Amygdala (tissue), 56 donors: ENCODE measurements around the gene TBC1D24.

ENCODE experiments used
- DNase-seq, 56 donors: peaks; one replicate each; lab custom pipeline; 2025; lab: John Stamatoyannopoulos, UW

Gene TBC1D24

DNA sequence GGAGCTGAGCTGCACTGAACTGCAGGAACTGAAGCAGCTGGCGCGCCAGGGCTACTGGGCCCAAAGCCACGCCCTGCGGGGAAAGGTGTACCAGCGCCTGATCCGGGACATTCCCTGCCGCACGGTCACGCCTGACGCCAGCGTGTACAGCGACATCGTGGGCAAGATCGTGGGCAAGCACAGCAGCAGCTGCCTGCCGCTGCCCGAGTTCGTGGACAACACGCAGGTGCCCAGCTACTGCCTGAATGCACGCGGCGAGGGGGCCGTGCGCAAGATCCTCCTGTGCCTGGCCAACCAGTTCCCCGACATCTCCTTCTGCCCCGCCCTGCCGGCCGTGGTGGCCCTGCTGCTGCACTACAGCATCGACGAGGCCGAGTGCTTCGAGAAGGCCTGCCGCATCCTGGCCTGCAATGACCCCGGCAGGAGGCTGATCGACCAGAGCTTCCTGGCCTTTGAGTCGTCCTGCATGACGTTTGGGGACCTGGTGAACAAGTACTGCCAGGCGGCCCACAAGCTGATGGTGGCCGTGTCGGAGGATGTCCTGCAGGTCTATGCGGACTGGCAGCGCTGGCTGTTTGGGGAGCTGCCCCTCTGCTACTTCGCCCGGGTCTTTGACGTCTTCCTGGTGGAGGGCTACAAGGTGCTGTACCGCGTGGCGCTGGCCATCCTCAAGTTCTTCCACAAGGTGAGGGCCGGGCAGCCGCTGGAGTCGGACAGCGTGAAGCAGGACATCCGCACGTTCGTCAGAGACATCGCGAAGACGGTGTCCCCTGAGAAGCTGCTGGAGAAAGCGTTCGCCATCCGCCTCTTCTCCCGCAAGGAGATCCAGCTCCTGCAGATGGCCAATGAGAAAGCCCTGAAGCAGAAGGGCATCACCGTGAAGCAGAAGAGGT is 21.5 kb downstream of the TBC1D24 start:
- DNase-seq, result no peak

DNA sequence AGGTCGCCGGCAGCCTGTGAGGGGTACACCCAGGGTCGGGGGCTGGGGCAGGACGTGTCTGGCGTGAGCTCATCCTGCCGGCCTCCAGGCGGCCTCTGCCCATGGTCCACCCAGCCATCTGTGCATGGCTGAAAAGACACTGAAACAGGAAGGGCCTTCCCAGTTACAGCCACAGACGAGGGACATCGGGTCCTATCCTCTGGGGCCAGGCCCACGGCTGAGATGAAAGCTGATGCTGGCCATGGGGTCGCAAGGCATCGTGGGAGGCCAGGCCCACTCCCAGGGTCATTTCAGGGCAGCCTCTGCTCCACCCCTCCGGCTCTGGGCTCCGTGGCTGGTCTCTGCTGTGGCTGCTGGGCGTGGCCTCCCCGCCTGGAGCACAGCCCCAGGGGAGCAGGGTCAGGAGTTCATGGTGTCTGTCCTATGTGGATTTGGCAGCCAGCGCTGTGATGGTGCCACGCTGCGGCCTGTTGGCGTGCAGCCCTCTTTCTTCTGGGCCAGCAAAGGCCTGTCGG is 22.2 kb downstream of the TBC1D24 start:
- DNase-seq, result peak in 1 of 56 donors; percentile 32

DNA sequence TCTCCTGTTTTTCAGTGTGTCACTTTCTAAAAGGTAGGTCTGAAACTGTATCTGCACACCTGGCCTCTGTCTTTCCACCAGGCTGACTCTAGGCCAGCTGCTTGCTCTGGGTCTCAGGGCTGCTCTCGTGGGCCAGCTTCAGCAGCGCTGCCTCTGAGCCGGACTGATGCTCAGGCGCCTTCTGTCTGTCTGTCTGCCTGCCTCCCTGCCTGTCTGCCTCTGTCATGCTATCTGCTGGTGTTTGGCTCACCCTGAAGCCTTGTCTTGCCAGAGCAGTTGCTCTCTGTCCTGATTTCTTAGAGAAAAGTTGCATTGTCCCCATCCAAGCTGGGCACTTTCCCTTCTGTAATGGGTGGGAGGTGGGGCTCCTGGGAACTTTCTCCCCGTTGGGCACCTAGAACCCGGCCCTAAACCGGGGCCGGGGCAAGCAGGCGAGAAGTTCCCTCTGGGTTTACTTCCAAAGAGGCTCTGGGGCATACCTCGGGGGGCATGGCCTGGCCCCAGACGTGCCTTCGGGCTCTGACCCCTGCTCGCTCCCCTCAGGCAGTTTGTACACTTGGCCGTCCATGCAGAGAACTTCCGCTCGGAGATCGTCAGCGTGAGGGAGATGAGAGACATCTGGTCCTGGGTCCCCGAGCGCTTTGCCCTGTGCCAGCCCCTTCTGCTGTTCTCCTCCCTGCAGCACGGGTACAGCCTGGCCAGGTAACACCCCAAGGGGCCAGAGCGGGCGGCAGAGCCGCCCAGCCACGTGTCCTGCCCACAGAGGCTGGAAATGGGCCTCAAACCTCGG is 23.0 kb downstream of the TBC1D24 start:
- no peak for DNase-seq

DNA sequence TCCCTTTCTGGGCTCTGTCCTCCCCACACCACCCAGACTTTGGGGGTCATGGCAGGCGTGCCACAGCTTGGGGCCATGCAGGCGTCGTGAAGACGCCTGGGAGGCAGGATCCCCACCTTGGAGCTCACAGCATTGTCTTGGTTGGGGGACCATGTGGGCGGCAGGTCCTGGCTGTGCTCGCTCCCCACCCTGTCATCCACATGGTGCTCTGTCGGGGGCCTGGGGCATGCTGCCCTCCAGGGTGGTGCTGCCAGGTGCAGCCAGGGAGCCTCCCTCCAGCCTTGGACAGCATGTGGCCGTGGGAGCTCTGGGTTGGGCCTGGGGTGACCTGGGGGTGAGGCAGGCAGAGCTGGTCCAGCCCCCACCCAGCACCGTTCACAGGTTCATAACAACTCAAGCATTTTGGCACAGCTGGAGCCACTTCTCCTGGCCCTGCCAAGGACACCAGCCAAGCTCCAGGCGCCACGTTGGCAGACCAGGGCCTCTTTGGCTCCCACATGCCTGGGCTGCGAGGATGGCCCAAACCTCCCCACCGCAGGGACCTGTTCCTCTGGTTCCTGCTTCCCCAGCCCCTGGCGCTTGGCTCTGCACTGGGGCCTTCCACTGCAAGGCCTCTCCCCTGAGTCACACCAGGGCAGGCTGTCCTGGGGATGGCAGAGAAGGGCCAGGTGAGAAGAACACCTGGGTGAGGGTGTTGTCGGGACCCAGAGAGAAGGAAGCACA is 23.8 kb downstream of the TBC1D24 start:
- DNase-seq, result no peak

DNA sequence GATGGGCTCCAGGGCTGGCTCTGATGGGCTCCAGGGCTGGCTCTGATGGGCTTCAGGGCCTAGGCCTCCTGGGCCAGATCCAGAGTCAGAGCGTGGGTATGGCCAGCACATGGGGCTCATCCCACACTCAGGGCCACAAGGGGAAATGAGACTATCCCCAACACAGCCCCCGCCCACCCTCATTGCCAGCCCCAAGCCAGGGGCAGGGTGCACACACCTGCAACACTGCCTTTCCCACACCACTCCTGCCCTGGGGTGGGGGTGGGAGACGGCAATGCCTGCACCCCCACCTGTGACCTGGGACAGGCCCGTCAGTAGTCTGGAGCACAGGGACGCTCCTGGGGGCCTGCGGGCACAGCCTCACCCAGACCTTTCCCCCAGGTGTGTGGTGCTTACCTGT is 24.5 kb downstream of the TBC1D24 start:
- DNase-seq, result no peak

DNA sequence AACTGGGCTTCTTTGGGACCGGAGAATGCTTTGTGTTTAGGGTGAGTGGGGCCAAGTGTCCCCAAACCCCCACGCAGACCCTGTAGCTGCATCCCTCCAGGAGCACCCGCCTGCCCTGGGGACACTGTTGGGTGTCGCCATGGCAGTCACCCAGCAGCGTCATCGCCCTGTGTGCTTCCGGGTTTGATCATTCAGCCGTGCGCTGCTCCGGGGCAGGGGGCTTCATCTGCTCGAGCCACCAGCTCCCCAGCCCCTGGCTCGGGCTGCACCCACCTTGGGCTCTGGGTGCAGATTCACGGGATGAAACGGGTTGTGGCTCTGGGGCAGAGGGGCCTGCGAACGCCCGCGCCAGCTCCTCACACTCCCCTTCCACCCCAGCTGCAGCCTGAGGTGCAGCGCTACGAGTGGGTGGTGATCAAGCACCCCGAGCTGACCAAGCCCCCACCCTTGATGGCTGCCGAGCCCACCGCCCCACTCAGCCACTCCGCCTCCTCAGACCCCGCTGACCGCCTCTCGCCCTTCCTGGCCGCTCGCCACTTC is 25.0 kb downstream of the TBC1D24 start:
- no peak for DNase-seq

DNA sequence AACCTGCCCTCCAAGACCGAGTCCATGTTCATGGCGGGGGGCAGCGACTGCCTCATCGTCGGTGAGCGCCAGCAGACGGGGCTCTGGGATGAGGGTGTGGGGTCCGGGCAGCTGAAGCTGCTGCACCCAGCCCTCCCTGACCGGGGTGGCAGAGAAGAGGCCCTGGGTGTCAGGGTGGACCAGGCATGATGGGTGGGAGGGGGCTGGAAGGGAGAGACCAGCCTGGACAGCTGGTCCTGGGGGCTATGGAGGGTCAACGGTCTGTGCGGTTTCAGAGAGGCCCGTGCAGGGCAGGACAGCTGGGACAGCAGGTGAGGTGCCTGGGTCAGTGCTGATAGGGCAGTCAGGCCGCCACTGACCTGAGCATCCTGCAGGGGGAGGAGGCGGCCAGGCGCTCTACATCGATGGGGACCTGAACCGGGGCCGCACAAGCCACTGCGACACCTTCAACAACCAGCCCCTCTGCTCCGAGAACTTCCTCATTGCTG is 25.5 kb downstream of the TBC1D24 start:
- DNase-seq, result no peak

DNA sequence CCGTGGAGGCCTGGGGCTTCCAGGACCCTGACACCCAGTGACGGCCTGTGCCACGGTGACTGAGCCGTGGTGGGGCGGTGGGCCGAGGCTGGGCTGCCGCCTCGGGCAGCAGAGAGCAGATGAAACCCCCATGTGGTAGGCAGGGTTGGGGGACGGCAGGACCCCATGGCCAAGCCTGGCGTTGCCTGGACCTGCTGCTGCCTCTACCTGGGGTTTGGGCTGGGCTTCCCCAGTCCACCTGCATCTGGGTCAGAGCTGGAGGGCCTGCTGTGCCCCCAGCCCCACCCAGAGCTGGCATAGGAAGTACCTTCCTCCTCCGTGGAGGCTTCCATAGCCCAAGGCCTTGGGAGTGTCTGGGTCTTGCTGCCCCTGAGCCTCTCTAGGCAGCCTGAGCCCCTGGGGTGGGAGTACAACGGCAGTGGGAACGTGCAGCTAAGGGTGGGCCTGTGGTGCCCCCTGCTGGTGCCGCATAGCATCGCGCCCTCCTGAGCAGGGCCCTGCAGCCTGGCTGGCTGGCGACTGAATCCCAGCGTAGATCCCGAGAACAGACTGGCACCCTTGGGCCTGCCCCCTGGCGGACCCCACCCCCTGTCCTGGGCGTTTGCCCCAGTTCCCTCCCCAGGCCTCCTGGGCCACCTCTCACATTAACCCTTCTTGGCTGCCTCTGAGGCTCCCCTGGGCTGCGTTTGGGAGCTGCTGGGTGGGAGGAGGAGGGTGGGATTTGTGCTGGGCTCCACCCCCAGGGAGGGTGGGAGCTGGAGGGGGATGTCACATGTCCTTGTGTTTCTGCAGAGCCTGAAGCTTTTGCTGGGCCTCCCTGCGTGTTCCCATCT is 26.2 kb downstream of the TBC1D24 start:
- DNase-seq, result peak; percentile 53 to 97 (median 87)

DNA sequence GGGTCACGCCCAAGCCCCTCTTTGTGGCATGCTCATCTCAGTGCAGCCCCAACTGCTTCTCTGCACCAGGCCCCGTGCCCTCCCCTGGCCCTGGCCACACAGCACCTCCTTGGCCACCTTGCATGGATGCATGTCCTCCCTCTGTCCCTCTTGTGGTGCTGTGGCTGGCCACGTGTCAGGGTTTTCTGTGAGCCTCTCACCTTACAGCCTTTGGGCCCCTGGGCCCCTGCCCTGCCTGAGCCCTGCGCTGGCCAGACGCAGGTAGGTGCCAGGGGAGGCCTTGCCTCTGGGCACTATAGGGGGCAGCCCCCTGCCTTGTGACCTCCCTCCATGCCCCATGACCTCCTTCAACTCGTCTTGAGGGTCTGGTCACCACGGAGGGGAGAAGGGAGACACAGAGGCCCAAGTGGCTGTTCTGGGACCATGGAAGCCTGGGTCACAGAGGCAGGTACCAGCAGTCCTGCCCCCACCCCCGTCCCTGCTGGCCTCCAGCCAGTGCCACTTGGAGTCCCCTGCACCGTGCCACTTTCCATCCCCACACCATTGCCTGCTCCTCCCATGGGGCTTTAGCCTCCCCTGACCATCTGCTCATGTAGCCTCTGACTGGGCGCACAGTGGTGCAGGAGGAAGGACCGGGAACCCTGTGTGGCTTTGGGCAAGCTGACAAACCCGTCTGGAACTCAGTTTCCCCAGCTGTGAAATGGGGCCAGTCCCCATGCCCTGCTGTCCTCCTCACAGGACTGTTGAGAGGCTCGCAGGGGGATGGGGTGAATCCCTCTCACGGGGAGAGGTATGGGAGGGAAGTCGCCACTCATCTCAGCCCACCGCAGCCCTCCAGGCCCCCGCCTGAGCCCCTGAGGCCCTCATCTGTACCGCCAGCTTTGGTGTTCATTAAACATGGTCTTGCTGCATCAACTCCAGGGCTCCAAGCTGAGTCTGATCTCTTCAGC is 27.3 kb downstream of the TBC1D24 start:
- no peak for DNase-seq

DNA sequence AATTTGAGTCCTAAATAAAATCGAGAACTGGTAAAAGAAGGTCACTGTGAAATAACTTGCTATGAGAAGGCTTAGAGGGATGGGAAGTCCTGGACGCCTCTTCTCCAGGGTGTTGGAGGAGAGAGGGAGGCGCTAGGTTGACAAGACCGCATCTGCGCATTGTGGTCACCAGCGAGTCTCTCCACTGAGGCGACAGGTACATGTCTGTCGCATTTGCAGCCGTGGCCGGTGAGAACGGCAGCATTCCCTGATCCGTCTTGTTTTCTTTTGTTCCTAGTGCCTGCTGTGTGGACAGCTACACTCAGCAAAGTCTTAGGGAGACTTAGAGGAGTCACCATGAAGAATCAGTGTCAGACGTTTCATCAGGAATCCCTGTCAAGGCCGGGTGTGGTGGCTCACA is 30.8 kb downstream of the TBC1D24 start:
- DNase-seq, result no peak

DNA sequence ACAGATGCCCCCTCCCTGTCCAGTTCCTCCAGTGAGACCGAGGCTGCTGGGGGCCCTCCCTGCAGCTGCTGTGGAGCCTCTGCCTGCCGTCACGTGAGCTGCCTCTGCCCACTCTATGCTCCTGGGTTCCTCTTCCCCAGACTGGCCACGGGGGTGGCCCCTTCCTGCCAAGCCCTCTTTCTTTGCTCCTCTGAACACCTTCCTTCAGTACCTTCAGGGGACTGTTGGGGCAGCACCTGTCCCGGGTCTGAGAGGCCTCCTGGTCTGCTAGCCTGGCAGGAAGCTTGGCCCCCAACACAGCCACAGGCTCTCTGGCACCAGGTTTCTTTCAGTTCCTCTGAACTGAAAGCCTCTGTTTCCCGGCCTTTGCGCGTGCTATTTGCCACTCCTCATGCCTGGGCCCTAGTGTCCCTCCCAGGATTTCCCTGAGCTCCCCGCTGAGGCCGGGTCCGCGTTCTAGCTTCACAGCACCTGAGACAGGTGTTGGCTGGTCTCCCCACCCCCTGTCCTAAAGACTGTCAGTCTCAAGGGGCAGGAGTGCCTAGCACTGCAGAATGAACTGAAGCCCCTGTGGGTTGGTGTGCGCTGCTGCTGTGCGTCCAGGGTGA is 32.2 kb downstream of the TBC1D24 start:
- DNase-seq, result peak in 4 of 56 donors; percentile 9 to 33 (median 28)

DNA sequence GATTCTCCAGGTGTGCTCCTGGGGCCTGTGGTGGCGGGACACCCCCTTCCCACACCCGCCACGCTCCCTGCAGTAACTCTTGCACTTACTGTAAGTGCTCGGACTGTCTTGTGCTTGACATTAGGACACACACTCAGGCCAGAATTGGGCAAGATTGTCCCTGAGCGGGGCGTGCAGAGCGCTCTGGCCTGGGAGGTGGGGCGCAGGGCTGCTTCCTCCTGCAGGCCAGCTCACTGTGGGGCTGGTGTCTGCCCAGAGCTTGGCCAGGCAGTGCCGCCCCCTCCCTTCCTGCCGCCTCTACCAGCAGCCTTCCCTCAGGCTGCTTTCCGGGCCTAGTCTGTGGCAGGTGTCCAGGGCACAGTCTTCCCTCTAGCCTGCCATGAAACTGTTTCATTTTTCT is 32.7 kb downstream of the TBC1D24 start:
- no peak for DNase-seq

DNA sequence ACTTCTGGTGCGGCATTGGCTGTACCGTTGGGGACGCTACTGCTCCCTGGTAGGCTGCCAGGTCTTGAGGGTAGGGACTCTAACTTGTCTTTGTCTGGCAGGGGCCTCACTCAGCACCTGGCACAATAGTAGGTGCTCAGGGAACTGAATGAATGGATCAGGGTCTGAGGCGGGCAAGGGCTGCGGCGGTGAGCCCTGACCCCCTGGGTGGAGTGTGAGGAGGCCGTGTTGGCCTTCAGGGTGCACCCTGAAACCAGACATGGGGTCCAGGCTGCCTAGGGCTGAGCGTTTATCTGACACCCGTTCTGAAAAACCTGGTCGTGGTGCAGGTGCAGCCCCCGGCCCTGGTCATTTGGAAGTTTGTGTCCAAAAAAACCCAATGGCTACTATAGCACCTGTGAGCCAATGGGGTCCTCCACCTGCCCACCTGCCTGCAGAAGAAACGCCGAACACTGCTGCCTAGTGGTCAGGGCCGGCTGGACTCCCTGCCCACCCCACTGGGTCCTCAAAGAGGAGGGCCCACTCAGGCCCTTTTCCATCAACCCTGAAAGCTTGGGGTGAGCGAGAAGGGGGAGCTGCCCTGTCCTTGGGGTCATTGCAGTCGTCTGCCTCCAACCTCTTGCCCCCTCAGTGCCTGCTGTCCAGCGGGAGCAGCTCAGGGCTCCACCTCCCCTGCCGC is 33.9 kb downstream of the TBC1D24 start:
- DNase-seq, result no peak

DNA sequence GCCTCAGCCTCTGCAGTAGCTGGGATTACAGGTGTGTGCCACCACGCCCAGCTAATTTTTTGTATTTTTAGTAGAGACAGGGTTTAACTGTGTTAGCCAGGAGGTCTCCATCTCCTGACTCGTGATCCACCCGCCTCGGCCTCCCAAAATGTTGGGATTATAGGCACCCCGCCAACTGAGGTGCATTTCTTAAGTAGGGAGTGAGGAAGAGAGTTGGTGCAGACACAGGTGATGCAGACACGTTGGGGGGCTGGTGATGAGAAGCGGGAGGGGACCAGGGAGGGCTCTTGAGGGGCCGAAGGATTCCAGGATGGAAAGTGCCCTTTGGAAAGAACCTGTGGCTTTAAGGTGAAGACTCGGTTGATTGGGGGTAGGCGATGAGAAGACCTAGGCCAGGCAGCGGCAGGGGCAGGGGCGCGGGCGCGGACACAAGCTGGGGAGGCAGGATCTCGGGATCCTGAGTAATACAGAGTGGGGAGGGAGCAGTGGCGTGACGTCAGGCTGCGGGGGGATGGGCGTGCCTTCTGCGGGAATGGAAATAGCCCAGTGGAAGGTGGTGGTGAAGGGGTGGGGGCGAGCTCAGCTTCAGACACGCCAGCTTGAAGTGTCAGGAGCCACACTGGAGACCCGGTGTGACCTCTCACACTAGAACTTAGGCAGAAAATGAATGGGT is 36.3 kb downstream of the TBC1D24 start:
- peak in 21 of 56 donors; percentile 24 to 69 (median 38) for DNase-seq

DNA sequence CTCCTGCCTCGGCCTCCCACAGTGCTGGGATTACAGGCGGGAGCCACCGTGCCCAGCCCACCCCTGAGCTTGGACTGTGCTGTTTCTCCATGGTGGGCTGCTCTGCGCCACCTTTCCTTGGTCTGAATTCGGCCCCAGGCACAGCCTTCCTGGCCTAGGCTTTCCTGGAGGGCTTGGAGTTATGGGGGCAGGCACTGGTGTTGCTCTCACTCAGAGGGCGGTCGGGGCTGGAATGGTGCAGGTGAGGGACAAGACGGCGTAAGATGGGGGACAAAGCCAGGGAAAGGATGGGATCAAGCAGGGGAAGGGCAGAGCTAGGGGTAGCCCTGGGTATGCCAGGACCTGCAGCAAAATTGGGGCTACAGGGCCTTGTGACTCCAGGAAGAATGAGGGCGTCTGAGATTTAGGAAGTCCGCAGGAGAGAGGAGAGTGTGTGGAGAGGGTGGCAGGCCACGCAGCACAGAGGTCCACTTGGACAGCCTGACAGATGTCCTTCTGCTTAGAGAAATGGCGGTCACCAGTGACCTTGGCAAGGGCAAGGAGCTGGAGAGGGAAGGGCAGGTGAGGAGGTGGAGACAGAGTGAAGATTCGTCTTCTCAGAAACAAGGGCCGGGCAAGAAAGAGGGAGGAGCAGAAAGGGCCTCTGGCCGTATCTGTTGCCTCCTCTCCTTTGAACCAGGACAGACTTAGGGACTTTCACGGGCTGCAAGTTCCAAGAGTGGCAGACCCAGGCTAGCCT is 37.2 kb downstream of the TBC1D24 start:
- no peak for DNase-seq
